HEK293T (cell line): ENCODE data around the gene SORBS2.
A peak's percentile ranks its signal among the peaks of the same experiment; 100 is the strongest.

Experiments
- CTCF ChIA-PET: fragments of 350-600 bp; formaldehyde crosslinking; extraction: SDS; loops from one replicate; lab custom pipeline; 2021; ENCODE audit warnings: antibody characterized with exemption, inconsistent platforms; lab: Yijun Ruan, JAX
- POLR2A ChIA-PET: fragments of 350-600 bp; formaldehyde crosslinking; extraction: SDS; loops from one replicate; lab custom pipeline; 2020; ENCODE audit warnings: antibody characterized with exemption, inconsistent platforms; lab: Yijun Ruan, JAX
- DNase-seq: peaks from one replicate; pipeline ENCODE4 v3.0.0; 2012; ENCODE audit warnings: mixed read lengths; ENCODE audit errors: extremely low spot score
- ARNT ChIP-seq: fragments of 450-650 bp; IDR thresholded peaks from 2 replicates; pipeline ENCODE4 v1.6.1; 2017; ENCODE audit warnings: mild to moderate bottlenecking
- BHLHE40 ChIP-seq: fragments of 450-650 bp; IDR thresholded peaks from 2 replicates; pipeline ENCODE4 v1.6.1; 2016; ENCODE audit warnings: mild to moderate bottlenecking, moderate library complexity, borderline replicate concordance
- CTBP1 ChIP-seq: fragments of 450-650 bp; IDR thresholded peaks from 2 replicates; pipeline ENCODE4 v1.6.1; 2016; ENCODE audit warnings: borderline replicate concordance
- ELF4 ChIP-seq: fragments of 450-650 bp; IDR thresholded peaks from 2 replicates; pipeline ENCODE4 v1.6.1; 2017; ENCODE audit warnings: antibody characterized with exemption
- FOXA1 ChIP-seq: fragments of 450-650 bp; IDR thresholded peaks from 2 replicates; pipeline ENCODE4 v1.6.1; 2016; ENCODE audit warnings: mild to moderate bottlenecking
- FOXK2 ChIP-seq: fragments of 450-650 bp; IDR thresholded peaks from 2 replicates; pipeline ENCODE4 v1.6.1; 2016; ENCODE audit warnings: mild to moderate bottlenecking
- FOXM1 ChIP-seq: fragments of 450-650 bp; IDR thresholded peaks from 2 replicates; pipeline ENCODE4 v1.6.1; 2017; ENCODE audit warnings: mild to moderate bottlenecking, borderline replicate concordance
- HDGF ChIP-seq: fragments of 450-650 bp; IDR thresholded peaks from 2 replicates; pipeline ENCODE4 v1.6.1; 2017; ENCODE audit warnings: antibody characterized with exemption, borderline replicate concordance
- L3MBTL2 ChIP-seq: fragments of 450-650 bp; conservative IDR thresholded peaks from 2 replicates; pipeline ENCODE4 v1.6.1; 2016; ENCODE audit warnings: mild to moderate bottlenecking
- LEF1 ChIP-seq: fragments of 450-650 bp; IDR thresholded peaks from 2 replicates; pipeline ENCODE4 v1.6.1; 2017; ENCODE audit warnings: mild to moderate bottlenecking, borderline replicate concordance
- NFRKB ChIP-seq: fragments of 450-650 bp; IDR thresholded peaks from 2 replicates; pipeline ENCODE4 v1.6.1; 2016; ENCODE audit warnings: mild to moderate bottlenecking, moderate library complexity
- SP1 ChIP-seq: fragments of 450-650 bp; IDR thresholded peaks from 2 replicates; pipeline ENCODE4 v1.6.1; 2017
- SUZ12 ChIP-seq: fragments of 450-650 bp; IDR thresholded peaks from 2 replicates; pipeline ENCODE4 v1.6.1; 2016; ENCODE audit warnings: mild to moderate bottlenecking
- TARDBP ChIP-seq: fragments of 450-650 bp; IDR thresholded peaks from 2 replicates; pipeline ENCODE4 v1.6.1; 2016
- ZNF384 ChIP-seq: fragments of 450-650 bp; IDR thresholded peaks from 2 replicates; pipeline ENCODE4 v1.6.1; 2016
- TF ChIP-seq, protein P1 (sequence below): fragments of 450-650 bp; IDR thresholded peaks from 2 replicates; pipeline ENCODE4 v1.6.1; 2016

Gene SORBS2

DNA sequence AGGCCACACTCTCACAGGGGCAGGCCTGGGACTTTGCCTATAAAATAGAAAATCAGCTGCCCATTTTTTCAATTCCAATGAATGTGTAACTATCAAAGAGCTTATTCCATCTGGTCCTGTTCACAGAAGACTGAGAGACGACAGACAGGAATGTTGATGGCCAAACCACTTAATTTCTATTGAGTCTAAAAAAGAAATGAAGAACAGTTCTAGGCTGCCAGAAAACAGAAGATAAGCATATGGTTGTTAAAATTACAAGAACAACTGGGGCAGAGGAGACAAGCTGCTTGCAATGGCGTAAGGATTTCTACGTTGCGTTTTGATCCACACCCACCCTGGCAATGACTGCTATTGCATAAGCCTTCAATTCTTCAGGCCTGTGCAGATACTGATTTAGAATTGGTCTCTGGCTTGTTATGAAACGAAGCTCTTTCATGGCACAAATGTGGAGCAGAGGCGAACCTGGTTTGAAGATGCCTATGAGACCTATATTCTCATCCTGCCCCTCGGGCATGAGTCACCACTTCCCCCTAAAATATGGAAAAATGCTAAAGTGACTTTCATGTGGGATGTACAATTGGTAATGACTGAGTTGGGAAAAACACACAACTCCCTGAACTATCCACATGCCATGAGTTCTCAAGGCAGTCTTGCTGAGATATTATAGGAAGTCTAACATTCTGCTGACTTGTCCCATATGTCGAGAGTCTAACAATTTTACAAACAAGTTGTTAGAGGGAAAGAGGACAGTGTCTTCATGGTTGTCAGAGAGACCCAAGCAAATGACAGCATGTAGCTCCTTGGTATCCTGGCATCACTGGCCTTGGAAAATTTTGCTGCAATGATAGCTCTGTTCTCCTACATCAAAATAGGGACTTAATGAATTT, 37.9 kb upstream of the SORBS2 start:
- TF ChIP-seq TARDBP = no peak
- POLR2A ChIA-PET = interaction anchor here (1.0 kb wide), 1 partner anchor 14 kb away, joined by 3 read pairs; no protein-coding TSS in a partner anchor
- no peak for DNase-seq
- CTCF ChIA-PET = no interaction called here

DNA sequence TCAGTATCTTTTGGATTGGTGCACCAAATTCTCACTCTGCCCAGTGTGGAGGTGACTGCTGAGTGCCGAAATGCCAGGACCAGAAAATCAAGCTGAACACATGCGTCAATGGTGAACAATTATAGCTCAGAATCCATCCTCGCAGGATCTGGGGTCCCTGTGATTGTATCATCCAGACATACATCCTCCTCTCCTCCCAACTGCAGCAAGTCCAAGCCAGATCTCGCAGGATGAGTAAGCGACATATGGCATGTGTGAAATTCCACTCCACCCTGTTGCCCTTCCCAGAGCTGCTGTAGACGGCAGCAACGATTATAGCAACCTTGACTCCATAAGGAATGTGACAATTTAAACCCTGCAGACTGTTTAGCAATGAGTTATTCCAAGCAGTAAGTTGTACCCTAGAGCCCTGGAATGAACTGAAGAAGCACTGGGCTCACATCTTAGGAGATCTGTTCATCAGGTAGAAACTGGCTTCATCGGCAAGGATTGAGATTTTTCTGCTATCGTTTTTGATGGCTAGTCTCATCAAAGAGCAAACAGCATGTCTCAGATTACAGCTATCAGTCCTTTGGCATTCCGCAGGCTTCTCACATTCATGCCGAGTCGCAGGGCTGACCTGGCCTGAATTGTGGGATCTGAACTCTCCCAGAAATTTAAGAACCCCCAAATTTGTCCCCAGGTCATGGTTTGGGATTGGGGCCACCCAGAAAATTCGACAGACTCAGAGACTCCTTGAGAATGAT, 35.5 kb upstream of the SORBS2 start:
- CTCF ChIA-PET = interaction anchor here (0.7 to 1.4 kb wide), 3 partner anchors 9 to 174 kb away, joined by 3 to 5 read pairs (median 3); no protein-coding TSS in a partner anchor
- no peak for TF ChIP-seq FOXM1
- no peak for TF ChIP-seq HDGF
- no peak for TF ChIP-seq SP1
- TF ChIP-seq NFRKB = no peak
- no peak for TF ChIP-seq TARDBP
- TF ChIP-seq ELF4 = no peak
- TF ChIP-seq FOXA1 = no peak
- DNase-seq = peak; percentile 8
- POLR2A ChIA-PET = interaction anchor here (0.8 to 2.2 kb wide), 3 partner anchors 9 to 36 kb away, joined by 3 to 10 read pairs (median 3); partner anchors contain the start of gene SORBS2

DNA sequence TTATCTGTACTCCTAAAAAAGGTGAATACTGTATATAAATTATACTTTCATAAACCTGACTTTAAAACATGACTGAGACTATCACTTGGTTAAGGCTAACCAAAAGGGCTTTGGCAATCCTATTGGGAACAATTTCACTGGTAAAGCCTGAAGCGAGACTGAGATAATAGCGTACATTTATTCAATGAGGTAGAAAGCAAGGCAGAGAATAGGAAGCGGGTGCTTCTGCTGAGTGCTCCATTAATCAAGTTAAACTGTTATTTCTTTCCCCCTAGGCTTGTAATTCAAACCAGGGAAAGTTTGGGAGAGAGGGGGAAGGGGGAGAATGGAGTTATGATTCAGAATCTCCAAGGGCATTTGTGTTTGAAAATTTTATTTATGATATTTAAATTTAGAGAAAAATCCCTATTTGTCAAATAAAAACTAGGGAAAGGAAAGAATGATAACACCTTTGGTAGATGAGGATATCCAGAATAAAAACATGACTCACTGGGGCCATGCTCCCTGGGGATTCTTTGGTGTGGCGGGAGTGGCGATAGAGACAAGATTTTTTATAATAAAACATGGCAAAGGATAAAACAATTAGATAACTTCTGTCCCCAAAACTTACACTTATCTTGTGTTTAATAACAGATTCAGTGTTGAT, 34.6 kb upstream of the SORBS2 start:
- DNase-seq = no peak
- CTCF ChIA-PET = no interaction called here
- POLR2A ChIA-PET = interaction anchor here (0.8 to 1.2 kb wide), 2 partner anchors 11 to 35 kb away, joined by 3 read pairs; partner anchors contain the start of gene SORBS2
- TF ChIP-seq, protein P1, sequence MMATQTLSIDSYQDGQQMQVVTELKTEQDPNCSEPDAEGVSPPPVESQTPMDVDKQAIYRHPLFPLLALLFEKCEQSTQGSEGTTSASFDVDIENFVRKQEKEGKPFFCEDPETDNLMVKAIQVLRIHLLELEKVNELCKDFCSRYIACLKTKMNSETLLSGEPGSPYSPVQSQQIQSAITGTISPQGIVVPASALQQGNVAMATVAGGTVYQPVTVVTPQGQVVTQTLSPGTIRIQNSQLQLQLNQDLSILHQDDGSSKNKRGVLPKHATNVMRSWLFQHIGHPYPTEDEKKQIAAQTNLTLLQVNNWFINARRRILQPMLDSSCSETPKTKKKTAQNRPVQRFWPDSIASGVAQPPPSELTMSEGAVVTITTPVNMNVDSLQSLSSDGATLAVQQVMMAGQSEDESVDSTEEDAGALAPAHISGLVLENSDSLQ = 0 out of 2 replicates have a peak, but pooled peaks have one; percentile 19
- TF ChIP-seq NFRKB = no peak

DNA sequence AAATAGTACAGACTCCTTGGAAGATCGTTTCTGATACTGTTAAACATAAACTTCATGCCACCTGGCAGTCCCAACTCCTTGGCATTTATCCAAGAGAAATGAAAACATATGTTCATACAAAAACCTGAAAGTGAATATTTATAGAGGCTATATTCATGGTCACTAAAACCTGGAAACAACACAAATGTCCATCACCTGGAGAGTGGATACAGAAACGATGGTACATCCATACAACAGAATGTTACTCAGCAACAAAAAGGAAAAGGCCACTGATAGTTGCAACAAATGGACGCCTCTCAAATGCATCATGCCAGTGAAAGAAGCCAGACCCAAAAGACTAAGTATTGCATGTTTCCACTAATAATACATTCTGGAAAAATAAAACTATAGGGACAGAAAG, 34.0 kb upstream of the SORBS2 start:
- ChIA-PET POLR2A (no interaction called here), CTCF (no interaction called here)
- TF ChIP-seq CTBP1 (no peak), BHLHE40 (no peak), L3MBTL2 (no peak), HDGF (no peak), ZNF384 (no peak), SP1 (no peak), SUZ12 (no peak), ELF4 (no peak), FOXM1 (no peak), FOXA1 (no peak), NFRKB (no peak), FOXK2 (no peak)
- TF ChIP-seq, protein P1 = no peak
- no peak for DNase-seq

DNA sequence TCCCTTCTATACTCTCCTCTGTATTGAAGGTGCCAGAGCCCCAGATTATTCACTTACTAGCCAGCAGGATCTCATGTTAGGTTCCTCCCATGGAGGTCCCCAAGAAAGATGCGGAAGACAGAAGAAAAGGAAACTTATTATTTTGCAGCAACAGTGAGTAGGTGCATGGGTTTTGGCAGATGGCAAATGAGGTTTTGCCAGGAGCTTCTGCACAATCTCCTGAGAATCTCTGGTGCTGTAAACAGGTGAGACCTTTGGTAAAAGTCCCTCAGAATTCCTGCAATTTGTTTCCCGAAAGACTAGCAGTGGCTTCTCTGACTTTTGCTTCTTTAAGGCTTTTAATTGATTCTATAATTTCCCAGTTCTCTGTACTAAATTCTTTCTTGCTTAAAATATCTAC, 29.5 kb upstream of the SORBS2 start:
- no peak for DNase-seq
- ChIA-PET CTCF (no interaction called here), POLR2A (no interaction called here)
- TF ChIP-seq TARDBP (no peak), SUZ12 (no peak), HDGF (no peak), CTBP1 (no peak), LEF1 (no peak), ELF4 (no peak)

DNA sequence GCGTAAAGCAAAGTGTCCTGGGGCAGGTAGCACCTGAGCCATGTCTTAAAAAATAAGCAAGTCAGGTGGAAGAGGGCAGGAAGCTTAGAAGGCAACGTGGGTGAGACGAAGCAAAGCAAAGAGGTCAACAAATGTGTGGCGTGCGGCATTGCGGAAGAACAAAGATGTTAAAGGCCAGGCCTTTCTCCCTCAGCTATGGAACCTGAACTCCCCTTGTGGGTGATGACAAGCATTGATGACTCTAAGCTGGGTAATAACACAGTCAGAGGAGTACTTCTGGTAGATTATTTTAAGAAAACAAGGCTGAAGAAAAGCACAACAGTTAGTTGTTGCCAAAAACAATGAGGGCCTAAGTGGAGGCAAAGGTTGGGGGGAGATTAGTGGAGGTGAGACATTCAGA, 29.0 kb upstream of the SORBS2 start:
- no peak for DNase-seq
- ChIA-PET POLR2A (no interaction called here), CTCF (no interaction called here)
- TF ChIP-seq TARDBP (no peak), CTBP1 (no peak), NFRKB (no peak), ZNF384 (no peak), FOXA1 (no peak), HDGF (no peak), L3MBTL2 (no peak), ARNT (no peak), ELF4 (no peak), SUZ12 (no peak), BHLHE40 (no peak), SP1 (no peak), FOXM1 (no peak), FOXK2 (no peak), LEF1 (no peak)
- TF ChIP-seq, protein P1 = no peak
